ENCODE data around the gene GNAT1. TPM values are rescaled to one million over a fixed set of nuclear protein-coding genes. Genes with fewer than 3 reads are reported as not detected.

Gene GNAT1
- total and polyA plus RNA-seq, 2 of the 13 experiments (the other 11 are each of a cell fraction or from before 2014, with no cell fraction given): 0.15 TPM; not detected in 1

DNA sequence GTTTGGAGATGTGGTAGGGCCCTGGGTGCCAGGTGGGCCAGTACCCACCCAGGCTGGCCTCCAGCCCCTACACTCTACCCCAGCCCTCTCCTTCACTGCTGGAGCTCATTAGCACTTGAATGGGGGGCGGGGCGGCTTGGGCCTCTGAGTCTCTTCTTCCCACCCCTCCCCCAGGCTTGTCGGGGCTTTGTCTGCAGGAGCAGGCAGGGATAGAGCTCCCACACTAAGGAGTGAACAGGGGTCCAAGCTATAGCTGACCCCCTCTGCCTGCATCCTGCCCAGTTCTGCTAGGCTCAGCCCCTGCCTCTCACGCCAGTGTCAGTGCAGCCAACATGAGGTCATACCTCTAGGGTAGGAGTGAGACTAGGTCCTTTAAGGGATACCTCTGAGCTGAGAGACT, 49.8 kb downstream of the GNAT1 start:
- no TSS peak for BruUV-seq (replicated peaks)
- DNase-seq (ENCODE audit: low spot score) (no peak), ATAC-seq (no peak), FAIRE-seq (no peak)
- Histone ChIP-seq H3K27me3 (ENCODE audit: control insufficient read depth in 1 of 2, insufficient read depth in 2 of 2, low read length in 2 of 2) (no peaks in the 10 kb centered on the region; a peak in 1 of 5 replicates), H2AFZ (ENCODE audit: low read length) (no peak overlapping the region), H3K9me3 (ENCODE audit: low read length) (no peaks in the 10 kb centered on the region), H3K4me1 (ENCODE audit: insufficient read depth, low read length) (peaks cover 37% of the 10 kb centered on the region), H4K20me1 (ENCODE audit: insufficient read depth, low read length) (no peaks in the 10 kb centered on the region), H3K4me2 (ENCODE audit: low read depth, low read length) (no peak overlapping the region), H3K9ac (ENCODE audit: insufficient read depth, low read depth, low read length) (no peak overlapping the region), H3K79me2 (ENCODE audit: insufficient read depth, low read length) (peaks cover 33% of the 10 kb centered on the region), H3K27ac (ENCODE audit: extremely low read length, insufficient read depth, low read length) (no peak overlapping the region), H3K36me3 (replicated peaks in 1 of 2; ENCODE audit: control insufficient read depth in 1 of 2, insufficient read depth in 2 of 2, low read length in 2 of 2) (0 out of 5 replicates have a peak, but pooled peaks cover 0 to 2% of the 10 kb centered on the region in 2 experiments), H3K4me3 (replicated peaks in 1 of 3; ENCODE audit: insufficient read depth in 1 of 3, low read depth in 2 of 3, low read length in 3 of 3) (no peak overlapping the region)
- intact Hi-C loops (cut with micrococcal nuclease; ENCODE audit: unreplicated experiment) (no loop called here), in situ Hi-C loops (cut with HindIII; ENCODE audit: extremely low pct_ligation_motif_present, low pct_unique_long_range_greater_than_20kb) (no loop called here)
- WGBS (ENCODE audit: low lambda C conversion rate): 100% methylated on average over 1 of the region's 4 CpGs
- POLR2A ChIA-PET: no interaction called here
- CTCF ChIA-PET (ENCODE audit: low intra/inter-chr PET ratio, low total read pairs): no interaction called here
- no peak for TF ChIP-seq PTBP1 (IDR thresholded peaks at IDR 0.05; ENCODE audit: low read depth, low read length, poor library complexity, severe bottlenecking)
- TF ChIP-seq, protein P1, sequence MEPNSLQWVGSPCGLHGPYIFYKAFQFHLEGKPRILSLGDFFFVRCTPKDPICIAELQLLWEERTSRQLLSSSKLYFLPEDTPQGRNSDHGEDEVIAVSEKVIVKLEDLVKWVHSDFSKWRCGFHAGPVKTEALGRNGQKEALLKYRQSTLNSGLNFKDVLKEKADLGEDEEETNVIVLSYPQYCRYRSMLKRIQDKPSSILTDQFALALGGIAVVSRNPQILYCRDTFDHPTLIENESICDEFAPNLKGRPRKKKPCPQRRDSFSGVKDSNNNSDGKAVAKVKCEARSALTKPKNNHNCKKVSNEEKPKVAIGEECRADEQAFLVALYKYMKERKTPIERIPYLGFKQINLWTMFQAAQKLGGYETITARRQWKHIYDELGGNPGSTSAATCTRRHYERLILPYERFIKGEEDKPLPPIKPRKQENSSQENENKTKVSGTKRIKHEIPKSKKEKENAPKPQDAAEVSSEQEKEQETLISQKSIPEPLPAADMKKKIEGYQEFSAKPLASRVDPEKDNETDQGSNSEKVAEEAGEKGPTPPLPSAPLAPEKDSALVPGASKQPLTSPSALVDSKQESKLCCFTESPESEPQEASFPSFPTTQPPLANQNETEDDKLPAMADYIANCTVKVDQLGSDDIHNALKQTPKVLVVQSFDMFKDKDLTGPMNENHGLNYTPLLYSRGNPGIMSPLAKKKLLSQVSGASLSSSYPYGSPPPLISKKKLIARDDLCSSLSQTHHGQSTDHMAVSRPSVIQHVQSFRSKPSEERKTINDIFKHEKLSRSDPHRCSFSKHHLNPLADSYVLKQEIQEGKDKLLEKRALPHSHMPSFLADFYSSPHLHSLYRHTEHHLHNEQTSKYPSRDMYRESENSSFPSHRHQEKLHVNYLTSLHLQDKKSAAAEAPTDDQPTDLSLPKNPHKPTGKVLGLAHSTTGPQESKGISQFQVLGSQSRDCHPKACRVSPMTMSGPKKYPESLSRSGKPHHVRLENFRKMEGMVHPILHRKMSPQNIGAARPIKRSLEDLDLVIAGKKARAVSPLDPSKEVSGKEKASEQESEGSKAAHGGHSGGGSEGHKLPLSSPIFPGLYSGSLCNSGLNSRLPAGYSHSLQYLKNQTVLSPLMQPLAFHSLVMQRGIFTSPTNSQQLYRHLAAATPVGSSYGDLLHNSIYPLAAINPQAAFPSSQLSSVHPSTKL (CRISPR knock-in tag; IDR thresholded peaks at IDR 0.05): no peak
- TF ChIP-seq, protein P2, sequence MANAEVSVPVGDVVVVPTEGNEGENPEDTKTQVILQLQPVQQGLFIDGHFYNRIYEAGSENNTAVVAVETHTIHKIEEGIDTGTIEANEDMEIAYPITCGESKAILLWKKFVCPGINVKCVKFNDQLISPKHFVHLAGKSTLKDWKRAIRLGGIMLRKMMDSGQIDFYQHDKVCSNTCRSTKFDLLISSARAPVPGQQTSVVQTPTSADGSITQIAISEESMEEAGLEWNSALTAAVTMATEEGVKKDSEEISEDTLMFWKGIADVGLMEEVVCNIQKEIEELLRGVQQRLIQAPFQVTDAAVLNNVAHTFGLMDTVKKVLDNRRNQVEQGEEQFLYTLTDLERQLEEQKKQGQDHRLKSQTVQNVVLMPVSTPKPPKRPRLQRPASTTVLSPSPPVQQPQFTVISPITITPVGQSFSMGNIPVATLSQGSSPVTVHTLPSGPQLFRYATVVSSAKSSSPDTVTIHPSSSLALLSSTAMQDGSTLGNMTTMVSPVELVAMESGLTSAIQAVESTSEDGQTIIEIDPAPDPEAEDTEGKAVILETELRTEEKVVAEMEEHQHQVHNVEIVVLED (CRISPR knock-in tag; IDR thresholded peaks at IDR 0.05; ENCODE audit: borderline replicate concordance): no peak
- no peak for TF ChIP-seq JUN (CRISPR knock-in tag; IDR thresholded peaks at IDR 0.05)
- no peak for TF ChIP-seq TCF12 (IDR thresholded peaks at IDR 0.05)
- TF ChIP-seq TCF12 (CRISPR knock-in tag; IDR thresholded peaks at IDR 0.05): no peak
- TF ChIP-seq, protein P3, sequence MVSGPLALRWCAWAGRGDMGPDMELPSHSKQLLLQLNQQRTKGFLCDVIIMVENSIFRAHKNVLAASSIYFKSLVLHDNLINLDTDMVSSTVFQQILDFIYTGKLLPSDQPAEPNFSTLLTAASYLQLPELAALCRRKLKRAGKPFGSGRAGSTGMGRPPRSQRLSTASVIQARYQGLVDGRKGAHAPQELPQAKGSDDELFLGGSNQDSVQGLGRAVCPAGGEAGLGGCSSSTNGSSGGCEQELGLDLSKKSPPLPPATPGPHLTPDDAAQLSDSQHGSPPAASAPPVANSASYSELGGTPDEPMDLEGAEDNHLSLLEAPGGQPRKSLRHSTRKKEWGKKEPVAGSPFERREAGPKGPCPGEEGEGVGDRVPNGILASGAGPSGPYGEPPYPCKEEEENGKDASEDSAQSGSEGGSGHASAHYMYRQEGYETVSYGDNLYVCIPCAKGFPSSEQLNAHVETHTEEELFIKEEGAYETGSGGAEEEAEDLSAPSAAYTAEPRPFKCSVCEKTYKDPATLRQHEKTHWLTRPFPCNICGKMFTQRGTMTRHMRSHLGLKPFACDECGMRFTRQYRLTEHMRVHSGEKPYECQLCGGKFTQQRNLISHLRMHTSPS (CRISPR knock-in tag; IDR thresholded peaks at IDR 0.05; ENCODE audit: low read depth): no peak
- TF ChIP-seq ZNF24 (IDR thresholded peaks at IDR 0.05): no peak
- TF ChIP-seq ZKSCAN1 (IDR thresholded peaks at IDR 0.05; ENCODE audit: low read length): no peak
- TF ChIP-seq, protein P4, sequence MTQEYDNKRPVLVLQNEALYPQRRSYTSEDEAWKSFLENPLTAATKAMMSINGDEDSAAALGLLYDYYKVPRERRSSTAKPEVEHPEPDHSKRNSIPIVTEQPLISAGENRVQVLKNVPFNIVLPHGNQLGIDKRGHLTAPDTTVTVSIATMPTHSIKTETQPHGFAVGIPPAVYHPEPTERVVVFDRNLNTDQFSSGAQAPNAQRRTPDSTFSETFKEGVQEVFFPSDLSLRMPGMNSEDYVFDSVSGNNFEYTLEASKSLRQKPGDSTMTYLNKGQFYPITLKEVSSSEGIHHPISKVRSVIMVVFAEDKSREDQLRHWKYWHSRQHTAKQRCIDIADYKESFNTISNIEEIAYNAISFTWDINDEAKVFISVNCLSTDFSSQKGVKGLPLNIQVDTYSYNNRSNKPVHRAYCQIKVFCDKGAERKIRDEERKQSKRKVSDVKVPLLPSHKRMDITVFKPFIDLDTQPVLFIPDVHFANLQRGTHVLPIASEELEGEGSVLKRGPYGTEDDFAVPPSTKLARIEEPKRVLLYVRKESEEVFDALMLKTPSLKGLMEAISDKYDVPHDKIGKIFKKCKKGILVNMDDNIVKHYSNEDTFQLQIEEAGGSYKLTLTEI (CRISPR knock-in tag; conservative IDR thresholded peaks at IDR 0.05): no peak
- no peak for TF ChIP-seq ZNF777 (CRISPR knock-in tag; IDR thresholded peaks at IDR 0.05)
- no peak for TF ChIP-seq ZNF260 (CRISPR knock-in tag; IDR thresholded peaks at IDR 0.05; ENCODE audit: borderline replicate concordance, low read depth)
- no peak for TF ChIP-seq KAT2B (IDR thresholded peaks at IDR 0.05; ENCODE audit: borderline replicate concordance, low read depth, low read length)

Measured in HepG2 (cell line).